H9 (cell line): ENCODE measurements around the gene ADH5. TPM values are rescaled to one million over a fixed set of nuclear protein-coding genes. Genes with fewer than 3 reads are reported as not detected.

Source experiments
- DNase-seq: peaks from one replicate; pipeline ENCODE4 v3.0.0-alpha.2; 2017
- H2AFZ ChIP-seq: one replicate; pipeline ENCODE4 v1.6.1; 2013; ENCODE audit warnings: mild to moderate bottlenecking, low read length, control low read depth, moderate library complexity
- H2AK5ac ChIP-seq: 2 replicates; pipeline ENCODE4 v1.6.1; 2013; ENCODE audit warnings: low read length, control low read depth, mixed read lengths; ENCODE audit not compliant: insufficient read length
- H2BK120ac ChIP-seq: one replicate; pipeline ENCODE4 v1.6.1; 2013; ENCODE audit warnings: low read depth, mild to moderate bottlenecking, low read length, control low read depth, inconsistent platforms; ENCODE audit not compliant: poor library complexity, severe bottlenecking
- H2BK12ac ChIP-seq: 2 replicates; pipeline ENCODE4 v1.6.1; 2013; ENCODE audit warnings: low read length, control low read depth, mixed read lengths, low read depth; ENCODE audit not compliant: insufficient read length
- H2BK15ac ChIP-seq: 2 replicates; pipeline ENCODE4 v1.6.1; 2013; ENCODE audit warnings: low read depth, low read length, control low read depth
- H2BK20ac ChIP-seq: one replicate; pipeline ENCODE4 v1.6.1; 2013; ENCODE audit warnings: low read depth, mild to moderate bottlenecking, low read length, control low read depth, inconsistent platforms; ENCODE audit not compliant: poor library complexity, severe bottlenecking
- H2BK5ac ChIP-seq: 2 replicates; pipeline ENCODE4 v1.6.1; 2013; ENCODE audit warnings: low read length, control low read depth, mixed read lengths; ENCODE audit not compliant: insufficient read length
- H3K14ac ChIP-seq: 2 replicates; pipeline ENCODE4 v1.6.1; 2013; ENCODE audit warnings: low read length, control low read depth; ENCODE audit not compliant: insufficient read depth
- H3K18ac ChIP-seq: 2 replicates; pipeline ENCODE4 v1.6.1; 2013; ENCODE audit warnings: low read depth, mild to moderate bottlenecking, mixed read lengths, low read length, control low read depth; ENCODE audit not compliant: insufficient read length
- H3K23ac ChIP-seq: 2 replicates; pipeline ENCODE4 v1.6.1; 2013; ENCODE audit warnings: low read length, control low read depth, mixed read lengths, low read depth; ENCODE audit not compliant: insufficient read length
- H3K23me2 ChIP-seq: 2 replicates; pipeline ENCODE4 v1.6.1; 2013; ENCODE audit warnings: low read depth, mild to moderate bottlenecking, mixed read lengths, low read length, control low read depth; ENCODE audit not compliant: insufficient read length, poor library complexity, severe bottlenecking
- H3K27ac ChIP-seq: 2 replicates; pipeline ENCODE4 v1.5.1; 2013; ENCODE audit warnings: low read length, control low read depth, mixed read lengths, low read depth; ENCODE audit not compliant: insufficient read length
- H3K27me3 ChIP-seq: 2 replicates; pipeline ENCODE4 v1.6.1; 2013; ENCODE audit warnings: low read length, control low read depth, inconsistent platforms; ENCODE audit not compliant: insufficient read depth
- H3K4ac ChIP-seq: 2 replicates; pipeline ENCODE4 v1.6.1; 2013; ENCODE audit warnings: low read depth, mild to moderate bottlenecking, control low read depth, inconsistent platforms, low read length, moderate library complexity
- H3K4me1 ChIP-seq: 2 replicates; pipeline ENCODE4 v1.6.1; 2013; ENCODE audit warnings: low read length, control low read depth, inconsistent platforms; ENCODE audit not compliant: insufficient read depth
- H3K4me2 ChIP-seq: 2 replicates; pipeline ENCODE4 v1.6.1; 2013; ENCODE audit warnings: low read length, control low read depth, mixed read lengths; ENCODE audit not compliant: insufficient read length, insufficient read depth
- H3K56ac ChIP-seq: 2 replicates; pipeline ENCODE4 v1.6.1; 2013; ENCODE audit warnings: low read depth, mild to moderate bottlenecking, mixed read lengths, low read length, control low read depth; ENCODE audit not compliant: insufficient read length
- H3K79me1 ChIP-seq: 2 replicates; pipeline ENCODE4 v1.6.1; 2013; ENCODE audit warnings: low read depth, mild to moderate bottlenecking, moderate library complexity, low read length, control low read depth, inconsistent platforms; ENCODE audit not compliant: insufficient read depth, poor library complexity, severe bottlenecking
- H3K79me2 ChIP-seq: 2 replicates; pipeline ENCODE4 v1.6.1; 2013; ENCODE audit warnings: low read length, control low read depth, inconsistent platforms; ENCODE audit not compliant: insufficient read depth
- H3K9ac ChIP-seq: 2 replicates; pipeline ENCODE4 v1.6.1; 2013; ENCODE audit warnings: low read length, control low read depth, mixed read lengths; ENCODE audit not compliant: insufficient read length; ENCODE audit errors: extremely low read depth
- H3K9me3 ChIP-seq: one replicate; pipeline ENCODE4 v1.6.1; 2013; ENCODE audit warnings: low read depth, low read length, inconsistent platforms; ENCODE audit not compliant: control insufficient read depth
- H3T11ph ChIP-seq: one replicate; pipeline ENCODE4 v1.6.1; 2013; ENCODE audit warnings: mild to moderate bottlenecking, low read length, control low read depth, inconsistent platforms
- H4K20me1 ChIP-seq: one replicate; pipeline ENCODE4 v1.6.1; 2013; ENCODE audit not compliant: control insufficient read depth, insufficient read length, insufficient read depth
- H4K5ac ChIP-seq: 2 replicates; pipeline ENCODE4 v1.6.1; 2013; ENCODE audit warnings: low read depth, mild to moderate bottlenecking, mixed read lengths, low read length, control low read depth; ENCODE audit not compliant: insufficient read length
- H4K8ac ChIP-seq: replicated peaks from 2 replicates; pipeline ENCODE4 v1.6.1; 2013; ENCODE audit warnings: low read length, control low read depth, mixed read lengths, low read depth; ENCODE audit not compliant: insufficient read length
- H4K91ac ChIP-seq: 2 replicates; pipeline ENCODE4 v1.6.1; 2013; ENCODE audit warnings: low read depth, mild to moderate bottlenecking, moderate library complexity, mixed read lengths, low read length, control low read depth; ENCODE audit not compliant: insufficient read length
- H3K27ac Mint-ChIP-seq, 3 experiments: 2 replicates in 2 of 3; 3 replicates in 1 of 3; pipeline ENCODE4 v1.8.0; 2020 to 2021; ENCODE audit warnings: mixed read lengths in 3 of 3, mild to moderate bottlenecking in 1 of 3, moderate library complexity in 1 of 3
- H3K27me3 Mint-ChIP-seq: 2 replicates; pipeline ENCODE4 v1.8.0; 2021; ENCODE audit warnings: low read depth, mild to moderate bottlenecking, moderate library complexity, mixed read lengths
- H3K36me3 Mint-ChIP-seq, 3 experiments: 2 replicates in 2 of 3; 3 replicates in 1 of 3; pipeline ENCODE4 v1.8.0; 2020 to 2021; ENCODE audit warnings: low read depth in 3 of 3, mixed read lengths in 3 of 3; ENCODE audit not compliant: insufficient read depth in 1 of 3
- H3K4me1 Mint-ChIP-seq, 2 experiments: 2 replicates each; pipeline ENCODE4 v1.8.0; 2020; ENCODE audit warnings: mixed read lengths in 2 of 2
- H3K4me3 Mint-ChIP-seq, 2 experiments: 2 replicates in 1 of 2; 3 replicates in 1 of 2; pipeline ENCODE4 v1.8.0; 2020 to 2021; ENCODE audit warnings: mild to moderate bottlenecking in 2 of 2, mixed read lengths in 2 of 2, moderate library complexity in 1 of 2
- H3K9me3 Mint-ChIP-seq, 2 experiments: 2 replicates in 1 of 2; 3 replicates in 1 of 2; pipeline ENCODE4 v1.8.0; 2020; ENCODE audit warnings: mild to moderate bottlenecking in 2 of 2, mixed read lengths in 2 of 2, moderate library complexity in 1 of 2
- CTCF ChIP-seq: fragments of 200-600 bp; sonication (generic); conservative IDR thresholded peaks from 3 replicates; pipeline ENCODE4 v1.8.0; 2021; ENCODE audit warnings: antibody characterized with exemption, mild to moderate bottlenecking
- WGBS: extraction: QIAGEN DNeasy Blood & Tissue Kit; methylation state at CpG from one replicate; pipeline ENCODE4 v1.1.7; 2013; ENCODE audit warnings: missing lambda C conversion rate, low lambda C conversion rate, mixed read lengths; ENCODE audit not compliant: insufficient read length; ENCODE audit errors: extremely low coverage; 5-methylcytosine and 5-hydroxymethylcytosine counted together
- total RNA-seq: library from RNA; stranded (reverse); gene quantifications from 2 replicates; pipeline ENCODE4 v1.2.1, GENCODE V29; 2021

ADH5 gene
- total RNA-seq, 1 experiment from 2014 or later, result 284 TPM

- no peak overlapping the region for H3K4me2 ChIP-seq
- Mint-ChIP-seq H3K36me3 (peaks cover 32 to 58% (median 53%) of the 10 kb centered on the region in 3 experiments), H3K4me3 (no peak overlapping the region), H3K27me3 (no peaks in the 10 kb centered on the region; the same call in 1 of the 2 replicates), H3K9me3 (no peaks in the 10 kb centered on the region), H3K4me1 (peaks cover 3 to 7% of the 10 kb centered on the region in 2 experiments), H3K27ac (peak overlapping the region in 2 of 3 experiments; percentile 13 to 30; a peak in 2 of 7 replicates)
- H4K91ac ChIP-seq, result no peak overlapping the region
- H3K23ac ChIP-seq, result no peak overlapping the region
- no peaks in the 10 kb centered on the region for H3K9me3 ChIP-seq
- no peak for DNase-seq
- H3K9ac ChIP-seq, result no peak overlapping the region
- H2BK120ac ChIP-seq, result no peak overlapping the region
- no peak overlapping the region for H3K56ac ChIP-seq
- H3K27me3 ChIP-seq, result no peaks in the 10 kb centered on the region
- H3K23me2 ChIP-seq, result no peaks in the 10 kb centered on the region
- WGBS, result no CpG with 5 or more reads among the region's 1 CpG
- no peaks in the 10 kb centered on the region for H4K20me1 ChIP-seq
- peaks cover 5% of the 10 kb centered on the region for H3K79me1 ChIP-seq
- no peak overlapping the region for H2AFZ ChIP-seq
- no peaks in the 10 kb centered on the region for H3K4me1 ChIP-seq
- no peak overlapping the region for H2AK5ac ChIP-seq
- no peak overlapping the region for H2BK15ac ChIP-seq
- no peak overlapping the region for H3T11ph ChIP-seq
- no peak overlapping the region for H4K5ac ChIP-seq
- H2BK12ac ChIP-seq, result no peak overlapping the region
- H3K18ac ChIP-seq, result no peak overlapping the region
- H3K79me2 ChIP-seq, result no peaks in the 10 kb centered on the region
- H4K8ac ChIP-seq, result no peak overlapping the region
- no peak overlapping the region for H3K4ac ChIP-seq
- no peak overlapping the region for H2BK5ac ChIP-seq
- no peak overlapping the region for H3K14ac ChIP-seq
- H2BK20ac ChIP-seq, result no peak overlapping the region
- no peak for TF ChIP-seq CTCF
- H3K27ac ChIP-seq, result no peak overlapping the region
Measured at GRCh38 chr4:99059550-99059949, 29.0 kb downstream of the ADH5 start.
